Activated CD4-positive, alpha-beta T cell treated with anti-CD3 and anti-CD28 coated beads for 48 hours (primary cell): ENCODE results near the gene SHD.
A peak's percentile ranks its signal among the peaks of the same experiment; 100 is the strongest.
"Not testable (repeated sequence)": the region's sequence is repeated elsewhere in the genome, so short reads cannot be mapped to it uniquely, and the experiment has no call there.

ENCODE experiments used
- DNase-seq: peaks from one replicate; pipeline ENCODE4 v3.0.0-alpha.2; 2020

SHD gene, protein sequence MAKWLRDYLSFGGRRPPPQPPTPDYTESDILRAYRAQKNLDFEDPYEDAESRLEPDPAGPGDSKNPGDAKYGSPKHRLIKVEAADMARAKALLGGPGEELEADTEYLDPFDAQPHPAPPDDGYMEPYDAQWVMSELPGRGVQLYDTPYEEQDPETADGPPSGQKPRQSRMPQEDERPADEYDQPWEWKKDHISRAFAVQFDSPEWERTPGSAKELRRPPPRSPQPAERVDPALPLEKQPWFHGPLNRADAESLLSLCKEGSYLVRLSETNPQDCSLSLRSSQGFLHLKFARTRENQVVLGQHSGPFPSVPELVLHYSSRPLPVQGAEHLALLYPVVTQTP

DNA sequence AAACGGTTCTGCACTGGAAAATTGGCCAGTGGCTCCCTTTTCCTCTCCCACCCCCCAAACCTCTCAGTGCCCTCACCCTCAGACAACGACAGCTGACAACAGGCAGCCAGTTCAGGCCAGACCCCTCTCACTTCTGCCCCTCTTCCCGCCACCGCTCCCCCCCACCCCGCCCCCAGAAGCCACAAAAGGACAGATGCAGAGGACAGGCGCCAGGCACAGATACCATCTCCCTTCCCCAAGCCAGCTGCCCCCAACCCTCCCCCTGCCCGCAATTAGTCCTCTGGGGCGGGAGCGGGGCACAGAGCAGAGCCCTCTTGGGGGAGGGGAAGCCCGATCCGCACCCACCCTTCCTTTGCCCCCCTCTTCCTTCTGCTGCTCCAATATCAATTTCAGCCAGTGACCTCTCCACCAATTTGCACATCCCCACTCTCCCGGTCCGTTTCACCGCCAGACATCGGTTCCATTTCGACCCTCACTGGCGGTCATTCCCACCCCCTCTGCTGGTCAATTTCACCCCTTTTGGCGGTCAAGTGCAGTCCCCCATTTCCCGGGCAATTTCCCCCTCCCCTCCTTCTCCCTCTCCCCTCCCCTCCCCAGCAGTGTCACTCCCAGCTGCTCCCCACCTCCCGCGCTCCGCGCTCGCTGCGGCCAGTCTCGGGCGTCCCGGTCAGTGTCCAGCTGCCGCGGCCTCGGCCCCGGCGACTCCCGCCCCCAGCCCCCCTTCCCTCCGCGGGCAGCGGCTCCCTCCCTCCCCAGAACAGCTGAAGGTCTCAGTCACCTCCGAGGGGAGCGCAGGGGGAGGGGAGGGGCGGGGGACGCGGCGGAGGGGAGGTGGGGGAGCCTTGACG, at the start of gene SHD:
Gene SHD (plus strand): TSS at position 848 of the 848 bp plus-strand sequence. CDS start 798 bp downstream, outside the sequence.
- no peak for DNase-seq

DNA sequence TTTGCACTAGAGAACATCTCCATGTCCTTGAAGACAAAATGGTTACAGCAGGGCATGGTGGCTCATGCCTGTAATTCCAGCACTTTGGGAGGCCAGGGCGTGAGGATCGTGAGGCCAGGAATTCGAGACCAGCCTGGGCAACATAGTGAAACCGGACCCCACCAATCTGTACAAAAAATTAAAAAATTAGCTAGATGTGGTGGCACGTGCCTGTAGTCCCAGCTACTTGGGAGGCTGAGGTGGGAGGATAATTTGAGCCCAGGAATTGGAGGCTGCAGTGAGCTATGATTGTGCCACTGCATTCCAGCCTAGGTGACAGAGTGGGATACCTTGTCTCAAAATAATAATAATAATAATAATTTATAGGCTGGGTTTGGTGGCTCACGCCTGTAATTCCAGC, 48.8 kb upstream of the SHD start:
- not testable (repeated sequence) for DNase-seq

DNA sequence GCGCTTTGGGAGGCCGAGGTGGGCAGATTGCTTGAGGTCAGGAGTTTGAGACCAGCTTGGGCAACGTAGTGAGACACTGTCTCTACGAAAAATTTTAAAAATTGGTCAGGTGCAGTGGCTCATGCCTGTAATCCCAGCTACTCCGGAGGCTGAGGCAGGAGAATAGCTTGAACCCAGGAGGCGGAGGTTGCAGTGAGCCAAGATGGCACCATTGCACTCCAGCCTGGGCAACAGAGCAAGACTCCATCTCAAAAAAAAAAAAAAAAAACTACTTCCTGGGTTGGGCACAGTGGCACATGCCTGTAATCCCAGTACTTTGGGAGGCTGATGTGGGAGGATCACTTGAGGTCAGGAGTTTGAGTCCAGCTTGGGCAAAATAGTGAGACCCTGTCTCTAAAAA, 47.5 kb upstream of the SHD start:
- DNase-seq, result not testable (repeated sequence)

DNA sequence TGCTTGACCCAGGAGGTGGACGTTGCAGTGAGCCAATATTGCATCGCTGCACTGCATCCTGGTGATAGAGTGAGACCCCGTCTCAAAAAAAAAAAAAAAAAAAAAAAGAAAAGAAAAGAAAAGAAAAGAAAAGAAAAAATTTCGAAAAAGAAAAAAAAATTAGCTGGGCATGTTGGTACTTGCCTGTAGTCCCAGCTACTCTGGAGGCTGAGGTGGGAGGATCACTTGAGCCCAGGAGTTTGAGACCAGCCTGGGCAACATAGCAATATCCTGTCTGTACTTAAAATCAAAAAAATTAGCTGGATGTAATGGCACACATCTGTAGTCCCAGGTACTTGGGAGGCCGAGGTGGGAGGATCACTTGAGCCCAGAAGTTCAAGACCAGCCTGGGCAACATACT, 46.9 kb upstream of the SHD start:
- not testable (repeated sequence) for DNase-seq

DNA sequence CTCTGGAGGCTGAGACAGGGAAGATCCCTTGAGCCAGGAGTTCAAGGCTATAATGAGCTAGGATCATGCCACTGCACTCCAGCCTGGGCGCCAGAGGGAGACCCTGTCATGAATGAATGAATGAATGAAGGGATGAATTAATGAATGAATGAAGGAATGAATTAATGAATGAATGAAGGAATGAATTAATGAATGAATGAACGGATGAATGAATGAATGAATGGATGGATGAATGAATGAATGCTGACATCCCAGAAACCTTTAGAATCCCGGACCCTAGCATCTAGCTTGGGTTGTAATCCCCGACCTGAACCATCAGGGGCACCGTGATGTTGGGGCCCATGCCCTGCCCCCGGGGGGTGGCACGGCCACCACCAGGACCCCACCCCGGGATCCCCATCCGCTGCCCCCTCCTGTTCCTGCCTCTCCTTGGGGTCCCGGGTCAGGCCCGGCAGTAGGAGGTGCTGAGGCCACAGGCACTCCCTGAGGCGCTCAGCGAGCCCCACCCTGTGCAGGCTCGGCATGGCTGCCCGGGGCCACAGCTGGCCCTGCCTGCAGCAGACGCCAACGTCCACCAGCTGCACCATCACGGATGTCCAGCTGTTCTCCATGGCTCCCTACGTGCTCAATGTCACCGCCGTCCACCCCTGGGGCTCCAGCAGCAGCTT, 46.3 kb upstream of the SHD start:
- no peak for DNase-seq

DNA sequence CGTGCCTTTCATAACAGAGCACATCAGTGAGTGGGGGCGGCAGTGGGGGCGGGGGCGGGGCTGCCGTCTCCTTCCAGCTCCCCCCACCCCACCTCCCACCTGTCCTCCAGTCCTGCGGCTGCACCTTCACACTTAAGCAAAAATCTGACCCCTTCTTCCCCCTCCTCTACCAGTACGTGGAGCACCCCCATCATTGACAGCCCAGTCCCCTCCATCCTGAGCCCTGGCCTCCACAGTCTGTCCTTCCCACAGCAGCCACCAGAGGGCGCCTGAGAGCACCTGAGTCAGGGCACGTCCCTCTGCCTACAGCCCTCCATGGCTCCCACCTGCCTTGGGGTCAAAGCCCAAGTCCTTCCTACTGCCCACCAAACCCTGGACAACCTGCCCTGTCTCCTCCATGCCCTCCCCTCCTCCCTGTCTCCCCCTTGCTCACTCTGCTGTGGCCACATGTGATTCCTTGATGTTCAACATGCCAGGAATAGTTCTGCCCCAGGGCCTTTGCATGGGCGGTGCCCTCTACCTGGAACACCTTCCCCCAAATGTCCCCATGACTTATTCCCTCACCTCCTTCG, 45.7 kb upstream of the SHD start:
- DNase-seq, result peak; percentile 89

DNA sequence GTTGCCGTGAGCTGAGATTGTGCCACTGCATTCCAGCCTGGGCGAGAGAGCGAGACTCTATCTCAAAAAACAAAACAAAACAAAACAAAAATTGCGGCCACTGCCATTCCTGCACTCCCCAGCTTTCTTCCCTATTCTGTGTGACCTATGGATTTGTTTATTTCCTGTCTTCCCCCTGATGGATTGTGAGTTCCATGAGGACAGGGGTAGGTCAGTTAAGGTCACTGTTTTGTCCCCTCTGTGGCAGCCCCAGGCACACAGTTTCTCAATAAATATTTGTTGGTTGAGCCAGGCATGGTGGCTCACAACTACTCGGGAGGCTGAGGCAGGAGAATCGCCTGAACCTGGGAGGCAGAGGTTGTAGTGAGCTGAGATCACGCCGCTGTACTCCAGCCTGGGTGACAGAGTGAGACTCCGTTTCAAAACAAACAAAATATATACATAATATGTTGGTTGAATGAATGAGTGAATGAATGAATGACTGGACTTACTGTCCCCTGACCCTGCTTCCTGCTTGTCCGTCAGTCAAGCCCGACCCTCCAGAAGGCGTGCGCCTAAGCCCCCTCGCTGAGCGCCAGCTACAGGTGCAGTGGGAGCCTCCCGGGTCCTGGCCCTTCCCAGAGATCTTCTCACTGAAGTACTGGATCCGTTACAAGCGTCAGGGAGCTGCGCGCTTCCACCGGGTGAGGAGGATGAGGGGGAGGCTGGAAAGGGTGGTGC, 44.8 kb upstream of the SHD start:
- DNase-seq, result no peak

DNA sequence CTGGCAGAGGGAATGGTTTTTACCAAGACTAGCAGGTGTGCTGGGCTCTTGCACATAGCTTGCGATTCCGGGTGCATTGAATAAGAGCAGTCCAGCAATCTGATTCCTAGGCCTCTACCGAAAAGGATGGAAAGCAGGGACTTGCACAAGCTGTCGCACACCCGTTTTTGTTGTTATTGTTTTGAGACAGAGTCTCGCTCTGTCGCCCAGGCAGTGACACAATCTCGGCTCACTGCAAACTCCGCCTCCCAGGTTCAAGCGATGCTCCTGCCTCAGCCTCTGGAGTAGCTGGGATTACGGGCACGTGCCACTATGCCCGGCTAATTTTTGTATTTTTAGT, 44.2 kb upstream of the SHD start:
- DNase-seq, result no peak

DNA sequence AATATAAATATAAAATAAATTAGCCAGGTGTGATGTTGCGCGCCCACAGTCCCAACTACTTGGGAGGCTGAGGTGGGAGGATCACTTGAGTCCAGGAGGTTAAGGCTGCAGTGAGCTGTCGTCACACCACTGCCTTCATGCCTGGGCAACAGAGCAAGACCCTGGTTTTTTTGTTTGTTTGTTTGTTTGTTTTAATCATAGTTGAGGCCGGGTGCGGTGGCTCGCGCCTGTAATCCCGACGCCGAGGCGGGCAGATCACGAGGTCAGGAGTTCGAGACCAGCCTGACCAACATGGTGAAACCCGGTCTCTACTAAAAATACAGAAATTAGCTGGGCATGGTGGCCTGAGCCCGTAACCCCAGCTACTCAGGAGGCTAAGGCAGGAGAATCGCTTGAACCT, 41.6 kb upstream of the SHD start:
- DNase-seq, result not testable (repeated sequence)

DNA sequence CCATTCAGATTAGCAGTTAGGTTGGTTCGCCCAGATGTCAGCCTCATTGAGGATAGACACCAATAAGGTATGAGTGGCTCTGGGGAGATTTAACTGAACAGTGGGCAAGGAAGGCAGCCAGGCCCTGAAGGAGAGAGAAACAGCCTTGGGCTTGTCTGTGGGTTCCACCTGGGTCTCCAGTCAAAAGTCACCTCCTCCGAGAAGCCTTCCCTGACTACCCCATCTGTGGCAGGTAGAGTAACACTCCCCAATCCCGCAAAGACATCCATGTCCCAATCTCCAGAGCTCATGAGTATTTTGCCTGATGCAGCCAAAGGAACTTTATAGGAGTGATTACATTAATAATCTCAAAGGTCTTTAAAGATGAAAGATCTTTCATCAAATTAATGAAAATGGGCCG, 40.2 kb upstream of the SHD start:
- no peak for DNase-seq

DNA sequence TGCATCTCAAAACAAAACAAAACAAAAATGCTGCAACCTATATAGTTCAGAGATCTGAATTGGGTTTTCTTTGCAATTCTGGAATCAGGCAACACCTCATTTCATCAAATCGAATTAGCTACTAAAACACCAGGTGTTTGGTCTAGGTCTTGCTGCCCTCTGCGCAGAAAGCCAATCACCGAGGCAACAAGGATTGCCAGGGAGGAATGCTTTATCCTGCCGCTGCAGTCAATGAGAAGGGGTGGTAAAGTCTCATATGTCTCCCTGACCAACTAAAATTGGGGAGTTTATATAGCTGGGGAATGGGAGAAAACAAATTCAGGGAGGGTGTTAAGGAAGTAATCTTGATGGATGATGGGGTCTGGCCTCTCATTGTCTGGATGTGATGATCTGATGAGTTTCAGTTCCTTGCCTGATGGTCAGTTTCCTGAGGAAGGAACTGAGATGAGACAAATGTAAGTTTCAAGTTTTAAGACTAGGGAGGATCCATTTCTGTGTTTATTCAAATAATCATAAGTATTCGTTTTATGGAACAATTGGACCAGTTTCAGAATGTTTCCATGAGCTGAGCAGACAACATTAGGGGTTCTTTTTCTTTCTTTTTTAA, 37.1 kb upstream of the SHD start:
- no peak for DNase-seq

DNA sequence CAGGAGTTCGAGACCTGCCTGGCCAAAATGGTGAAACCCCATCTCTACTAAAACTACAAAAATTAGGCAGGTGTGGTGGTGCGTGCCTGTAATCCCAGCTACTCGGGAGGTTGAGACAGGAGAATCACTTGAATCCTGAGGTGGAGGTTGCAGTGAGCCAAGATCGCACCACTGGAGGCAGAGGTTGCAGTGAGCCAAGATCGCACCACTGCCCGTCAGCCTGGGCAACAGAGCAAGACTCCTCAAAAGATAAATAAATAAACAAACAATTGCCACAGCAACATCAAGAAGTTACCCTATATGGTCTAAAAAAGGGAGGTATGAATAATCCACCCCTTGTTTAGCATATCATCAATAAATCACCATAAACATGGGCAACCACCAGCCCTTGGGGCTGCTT, 33.1 kb upstream of the SHD start:
- DNase-seq, result not testable (repeated sequence)

DNA sequence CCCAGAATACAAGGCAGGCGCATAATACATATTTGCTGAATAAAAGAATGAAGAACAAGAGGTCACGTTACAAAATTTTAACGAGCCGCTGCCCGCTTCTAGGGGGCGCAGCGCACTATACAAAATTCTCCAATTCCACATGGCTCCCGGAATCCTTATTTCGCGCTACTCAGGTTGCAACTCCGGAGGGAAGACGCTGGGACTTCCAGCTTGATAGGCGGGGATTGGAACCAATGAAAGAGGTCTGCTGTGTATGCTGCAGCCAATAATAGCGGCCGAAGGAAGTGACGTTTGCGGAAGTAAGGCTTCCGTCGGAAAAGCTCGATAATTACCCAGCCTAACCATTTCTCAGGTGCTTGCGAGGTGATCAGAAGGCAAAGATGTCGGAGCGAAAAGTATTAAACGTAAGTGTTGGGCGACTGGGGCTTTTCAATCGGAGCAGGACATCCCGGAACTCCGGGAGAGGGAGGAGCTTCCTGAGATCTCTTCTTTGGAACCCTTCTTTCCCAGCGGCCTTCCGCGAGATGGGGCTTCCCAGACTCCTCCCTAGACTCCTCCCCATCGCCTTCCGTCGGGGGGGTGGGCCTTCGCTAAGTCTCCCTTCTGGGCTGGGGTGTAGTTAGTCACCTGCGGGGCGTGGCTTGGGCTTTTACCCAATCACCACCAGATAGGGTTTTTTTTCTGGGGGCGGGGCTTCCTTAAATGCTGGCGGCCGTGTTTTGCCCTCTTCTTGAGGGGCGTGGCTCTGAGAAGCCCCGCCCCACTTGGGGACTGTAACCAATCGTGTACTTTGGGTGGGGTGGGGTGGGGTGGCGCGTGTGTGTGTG, 32.1 kb upstream of the SHD start, which contains the start of gene YJU2:
Gene YJU2 (plus strand): TSS at position 314 of the 827 bp plus-strand sequence. CDS start 67 bp downstream, at position 381.
- DNase-seq, result peak; percentile 100

DNA sequence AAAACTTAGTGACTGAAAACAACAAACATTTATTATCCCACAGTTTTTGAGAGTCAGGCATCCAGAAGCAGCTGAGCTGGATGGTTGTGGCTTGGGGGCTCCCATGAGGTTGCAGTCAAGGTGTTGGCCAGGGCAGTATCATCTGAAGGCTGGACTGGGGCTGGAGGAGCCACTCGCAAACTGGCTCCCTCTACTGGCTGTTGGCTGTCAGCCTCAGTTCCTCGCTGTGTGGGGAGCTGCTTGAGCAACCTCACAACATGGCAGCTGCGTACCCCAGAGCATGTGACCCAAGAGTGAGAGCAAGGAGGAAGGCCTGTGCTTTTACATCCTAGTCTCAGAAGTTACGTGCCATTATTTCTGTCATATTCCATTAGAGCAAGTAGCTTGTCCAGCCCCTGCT, 22.5 kb upstream of the SHD start:
- peak; percentile 35 for DNase-seq

DNA sequence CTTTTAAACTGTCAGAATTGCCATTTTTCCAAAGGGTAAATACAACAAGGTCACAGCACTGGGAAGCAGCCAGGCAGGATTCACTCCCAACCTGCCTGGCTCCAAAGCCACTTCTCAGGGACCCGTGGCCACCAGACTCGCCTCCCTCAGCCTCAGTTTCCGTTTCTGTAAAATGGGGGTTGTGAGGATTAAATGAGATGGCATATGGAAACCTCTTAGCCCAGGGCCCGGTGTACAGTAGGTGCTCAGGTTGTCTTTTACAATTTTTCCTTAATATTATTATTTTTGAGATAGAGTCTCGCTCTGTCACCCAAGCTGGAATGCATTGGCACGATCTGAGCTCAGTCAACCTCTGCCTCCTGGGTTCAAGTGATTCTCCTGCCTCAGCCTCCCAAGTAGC, 22.0 kb upstream of the SHD start:
- DNase-seq, result no peak

DNA sequence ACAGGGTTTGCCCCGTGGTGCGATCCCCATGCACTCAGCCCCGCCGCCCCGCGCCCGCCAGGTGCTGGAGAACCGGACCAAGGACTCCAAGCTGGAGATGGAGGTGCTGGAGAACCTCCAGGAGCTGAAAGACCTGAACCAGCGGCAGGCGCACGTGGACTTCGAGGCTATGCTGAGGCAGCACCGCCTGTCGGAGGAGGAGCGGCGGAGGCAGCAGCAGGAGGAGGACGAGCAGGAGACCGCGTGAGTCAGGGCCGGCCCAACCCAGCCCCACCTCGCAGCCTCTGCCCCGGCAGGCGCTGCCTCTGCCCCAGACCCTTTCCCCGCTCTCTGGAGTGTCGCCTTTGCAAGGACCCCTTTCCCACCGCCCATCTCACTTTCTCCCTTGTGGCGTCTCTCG, 20.9 kb upstream of the SHD start:
- no peak for DNase-seq

DNA sequence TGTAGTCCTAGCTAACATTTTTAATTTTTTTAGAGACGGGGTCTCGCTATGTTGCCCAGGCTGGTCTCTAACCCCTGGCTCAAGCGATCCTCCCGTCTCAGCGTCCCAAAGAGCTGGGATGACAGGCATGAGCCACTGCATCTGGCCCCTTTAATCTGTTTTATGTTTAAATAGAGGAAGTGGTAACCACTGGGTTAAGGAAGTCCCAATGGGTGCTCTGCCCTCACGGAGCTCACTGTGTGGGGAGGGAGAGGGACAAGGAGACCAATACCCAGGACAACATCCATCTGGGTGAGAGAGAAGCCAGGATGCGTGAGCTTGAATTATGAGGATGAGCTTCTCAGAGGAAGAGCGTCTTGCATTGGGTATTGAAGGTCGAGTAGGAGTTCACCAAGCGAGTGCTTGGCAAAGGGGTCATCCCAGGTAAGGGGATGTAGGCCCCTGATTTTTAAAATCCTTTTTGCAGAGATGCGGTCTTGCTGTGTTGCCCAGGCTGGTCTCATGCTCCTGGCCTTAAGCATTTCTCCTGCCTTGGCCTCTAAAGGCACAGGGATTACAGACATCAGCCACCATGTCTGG, 18.4 kb upstream of the SHD start:
- no peak for DNase-seq

DNA sequence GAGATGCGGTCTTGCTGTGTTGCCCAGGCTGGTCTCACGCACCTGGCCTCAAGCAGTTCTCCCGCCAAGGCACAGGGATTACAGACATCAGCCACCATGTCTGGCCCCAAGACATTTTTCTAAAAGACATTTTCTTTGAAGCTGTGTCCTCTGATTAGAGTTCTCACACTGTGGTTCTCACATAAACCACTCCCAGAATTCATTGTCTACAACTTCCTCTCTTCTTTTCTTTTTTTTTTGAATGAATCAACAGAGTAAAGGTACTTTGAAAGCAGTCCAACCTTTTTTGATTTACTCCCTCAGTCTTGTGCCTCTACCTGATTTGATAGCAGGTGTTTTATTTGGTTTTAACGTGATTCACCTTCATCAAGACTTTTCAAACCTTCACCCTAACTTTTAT, 14.3 kb upstream of the SHD start:
- no peak for DNase-seq

DNA sequence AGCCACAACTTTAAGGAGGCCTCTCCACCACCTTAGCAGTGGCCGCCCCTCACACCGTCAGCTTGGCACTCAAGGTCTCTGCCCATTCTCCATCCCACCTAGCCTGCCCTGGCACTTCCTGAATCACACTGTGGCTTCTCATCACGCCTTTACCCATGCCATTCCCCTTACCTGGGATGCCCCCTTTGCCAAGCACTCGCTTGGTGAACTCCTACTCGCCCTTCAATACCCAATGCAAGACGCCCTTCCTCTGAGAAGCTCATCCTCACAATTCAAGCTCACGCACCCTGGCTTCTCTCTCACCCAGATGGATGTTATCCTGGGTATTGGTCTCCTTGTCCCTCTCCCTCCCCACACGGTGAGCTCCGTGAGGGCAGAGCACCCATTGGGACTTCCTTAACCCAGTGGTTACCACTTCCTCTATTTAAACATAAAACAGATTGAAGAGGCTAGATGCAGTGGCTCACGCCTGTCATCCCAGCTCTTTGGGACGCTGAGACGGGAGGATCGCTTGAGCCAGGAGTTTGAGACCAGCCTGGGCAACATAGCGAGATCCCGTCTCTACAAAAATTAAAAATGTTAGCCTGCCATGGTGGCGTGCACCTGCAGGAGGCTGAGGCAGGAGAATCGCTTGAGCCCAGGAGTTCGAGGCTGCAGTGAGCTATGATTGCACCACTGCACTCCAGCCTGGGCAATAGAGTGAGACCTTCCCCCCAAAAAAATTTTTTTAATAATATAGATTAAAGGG, 12.6 kb upstream of the SHD start:
- DNase-seq, result no peak
